Bronchial epithelial cell (primary cell): ENCODE results near the gene NUDT9. TPM values are rescaled to one million over a fixed set of nuclear protein-coding genes. Genes with fewer than 3 reads are reported as not detected.
A peak's percentile ranks its signal among the peaks of the same experiment; 100 is the strongest.
"Not testable (repeated sequence)": the region's sequence is repeated elsewhere in the genome, so short reads cannot be mapped to it uniquely, and the experiment has no call there.

Experiments used
- DNase-seq: peaks from one replicate; pipeline ENCODE4 v3.0.0-alpha.2; 2010; ENCODE audit warnings: low read depth
- FAIRE-seq: peaks from 2 replicates; lab custom pipeline; 2011; peaks lifted over from hg19 to GRCh38; lab: Jason Lieb, UNC
- H3K27me3 ChIP-seq: 2 replicates; pipeline ENCODE4 v1.5.1; 2011; ENCODE audit warnings: low read length; ENCODE audit not compliant: control insufficient read depth, insufficient read depth
- H3K36me3 ChIP-seq: 2 replicates; pipeline ENCODE4 v1.5.1; 2011; ENCODE audit warnings: low read length; ENCODE audit not compliant: control insufficient read depth, insufficient read depth
- H3K4me3 ChIP-seq: 2 replicates; pipeline ENCODE4 v1.5.1; 2011; ENCODE audit warnings: mild to moderate bottlenecking, low read depth, low read length, control low read depth
- total RNA-seq: library from RNA; depleted of rRNA; stranded (reverse); fragments of >200 nt; gene quantifications from 2 replicates; pipeline ENCODE4 v1.2.1, GENCODE V29; 2014
- TF ChIP-seq, protein P1 (sequence below): IDR thresholded peaks from 2 replicates; pipeline ENCODE4 v1.5.1; 2011; ENCODE audit warnings: mild to moderate bottlenecking, moderate library complexity, low read length, control low read depth, inconsistent platforms; ENCODE audit not compliant: insufficient read depth, severe bottlenecking

NUDT9 gene
- total RNA-seq, 1 donor from 2014 or later, result 19.0 TPM

DNA sequence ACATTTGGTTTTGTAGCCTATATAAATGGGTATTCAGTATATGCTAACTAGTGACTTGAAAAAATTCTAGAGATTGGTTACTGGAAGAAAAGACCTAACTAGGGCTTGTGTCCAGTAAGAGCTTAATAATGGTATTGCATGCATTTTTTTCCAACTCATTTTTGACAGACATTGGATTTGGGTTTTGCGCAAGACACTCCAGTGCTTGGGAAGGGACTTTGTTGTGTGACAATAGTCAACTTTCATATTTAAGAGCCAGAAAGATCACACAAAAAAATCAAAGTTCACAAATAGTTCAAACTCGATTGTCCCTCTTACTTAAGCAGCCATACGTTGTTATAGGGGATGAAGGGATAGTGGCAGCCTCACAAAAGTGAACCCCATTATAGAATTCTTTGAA lies 30.2 kb upstream of the NUDT9 start:
- TF ChIP-seq, protein P1, sequence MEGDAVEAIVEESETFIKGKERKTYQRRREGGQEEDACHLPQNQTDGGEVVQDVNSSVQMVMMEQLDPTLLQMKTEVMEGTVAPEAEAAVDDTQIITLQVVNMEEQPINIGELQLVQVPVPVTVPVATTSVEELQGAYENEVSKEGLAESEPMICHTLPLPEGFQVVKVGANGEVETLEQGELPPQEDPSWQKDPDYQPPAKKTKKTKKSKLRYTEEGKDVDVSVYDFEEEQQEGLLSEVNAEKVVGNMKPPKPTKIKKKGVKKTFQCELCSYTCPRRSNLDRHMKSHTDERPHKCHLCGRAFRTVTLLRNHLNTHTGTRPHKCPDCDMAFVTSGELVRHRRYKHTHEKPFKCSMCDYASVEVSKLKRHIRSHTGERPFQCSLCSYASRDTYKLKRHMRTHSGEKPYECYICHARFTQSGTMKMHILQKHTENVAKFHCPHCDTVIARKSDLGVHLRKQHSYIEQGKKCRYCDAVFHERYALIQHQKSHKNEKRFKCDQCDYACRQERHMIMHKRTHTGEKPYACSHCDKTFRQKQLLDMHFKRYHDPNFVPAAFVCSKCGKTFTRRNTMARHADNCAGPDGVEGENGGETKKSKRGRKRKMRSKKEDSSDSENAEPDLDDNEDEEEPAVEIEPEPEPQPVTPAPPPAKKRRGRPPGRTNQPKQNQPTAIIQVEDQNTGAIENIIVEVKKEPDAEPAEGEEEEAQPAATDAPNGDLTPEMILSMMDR, result no peak
- Histone ChIP-seq H3K36me3 (no peaks in the 10 kb centered on the region), H3K27me3 (no peaks in the 10 kb centered on the region), H3K4me3 (no peak overlapping the region)
- DNase-seq (no peak), FAIRE-seq (no peak)

DNA sequence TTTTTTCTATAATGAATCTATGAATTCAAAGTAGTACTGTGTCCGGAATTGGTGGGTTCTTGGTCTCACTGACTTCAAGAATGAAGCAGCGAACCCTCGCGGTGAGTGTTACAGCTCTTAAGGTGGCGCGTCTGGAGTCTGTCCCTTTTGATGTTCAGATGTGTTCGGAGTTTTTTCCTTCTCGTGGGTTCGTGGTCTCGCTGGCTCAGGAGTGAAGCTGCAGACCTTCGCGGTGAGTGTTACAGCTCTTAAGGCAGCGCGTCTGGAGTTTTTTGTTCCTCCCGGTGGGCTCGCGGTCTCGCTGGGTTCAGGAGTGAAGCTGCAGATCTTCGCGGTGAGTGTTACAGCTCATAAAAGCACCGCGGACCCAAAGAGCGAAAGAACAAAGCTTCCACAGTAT lies 27.3 kb upstream of the NUDT9 start:
- FAIRE-seq, H3K4me3 ChIP-seq, DNase-seq, H3K36me3 ChIP-seq, H3K27me3 ChIP-seq: not testable (repeated sequence)

DNA sequence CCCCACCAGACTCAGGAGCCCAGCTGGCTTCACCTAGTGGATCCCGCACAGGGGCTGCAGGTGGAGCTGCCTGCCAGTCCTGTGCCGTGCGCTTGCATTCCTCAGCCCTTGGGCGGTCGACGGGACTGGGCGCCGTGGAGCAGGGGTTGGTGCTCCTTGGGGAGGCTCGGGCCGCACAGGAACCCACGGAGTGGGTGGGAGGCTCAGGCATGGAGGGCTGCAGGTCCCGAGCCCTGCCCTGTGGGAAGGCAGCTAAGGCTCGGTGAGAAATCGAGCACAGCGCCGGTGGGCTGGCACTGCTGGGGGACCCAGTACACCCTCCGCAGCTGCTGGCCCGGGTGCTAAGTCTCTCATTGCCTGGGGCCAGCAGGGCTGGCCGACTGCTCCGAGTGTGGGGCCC lies 26.5 kb upstream of the NUDT9 start:
- not testable (repeated sequence) for H3K27me3 ChIP-seq, H3K4me3 ChIP-seq, H3K36me3 ChIP-seq, DNase-seq, FAIRE-seq

DNA sequence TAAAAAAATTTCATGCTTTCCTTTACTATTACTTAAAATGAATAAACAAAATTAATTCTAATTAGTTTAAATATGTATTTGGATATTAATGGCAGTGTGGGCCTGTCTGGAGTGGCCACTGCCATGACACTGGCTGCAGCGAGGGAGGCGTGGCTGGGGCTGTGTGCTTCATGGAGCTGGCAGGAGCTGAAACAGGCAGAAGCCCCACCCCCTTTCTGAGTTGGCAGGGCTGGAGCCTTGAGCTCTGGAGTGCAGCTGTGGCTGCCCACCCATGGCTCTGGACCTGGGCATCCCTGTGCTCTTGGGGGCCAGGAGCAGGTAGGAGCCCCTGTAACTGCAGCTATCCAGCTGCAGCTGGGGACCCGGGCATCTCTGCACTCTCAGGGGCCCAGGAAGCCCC lies 23.2 kb upstream of the NUDT9 start:
- no peaks in the 10 kb centered on the region for H3K36me3 ChIP-seq
- no peak for FAIRE-seq
- DNase-seq, result no peak
- TF ChIP-seq, protein P1, result no peak
- H3K27me3 ChIP-seq, result no peaks in the 10 kb centered on the region
- no peak overlapping the region for H3K4me3 ChIP-seq

DNA sequence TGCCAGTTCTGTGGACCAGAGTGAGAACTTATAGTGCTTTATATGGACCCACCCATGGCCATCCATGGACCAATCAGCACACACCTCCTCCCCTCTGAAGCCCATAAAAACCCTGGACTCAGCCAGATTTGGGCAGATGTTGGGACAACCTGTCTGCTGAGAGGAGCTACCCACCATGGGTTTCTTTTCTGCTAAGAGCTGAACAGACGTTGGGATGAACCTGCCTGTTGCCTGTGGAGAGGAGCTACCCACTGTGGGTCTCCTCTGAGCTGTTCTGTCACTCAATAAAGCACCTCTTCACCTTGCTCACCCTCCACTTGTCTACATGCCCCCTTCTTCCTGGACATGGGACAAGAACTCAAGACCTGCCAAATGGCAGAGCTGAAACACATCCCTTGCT lies 22.4 kb upstream of the NUDT9 start:
- FAIRE-seq (no peak), DNase-seq (no peak)
- Histone ChIP-seq H3K27me3 (no peaks in the 10 kb centered on the region), H3K4me3 (no peak overlapping the region), H3K36me3 (no peaks in the 10 kb centered on the region)
- TF ChIP-seq, protein P1, result no peak

DNA sequence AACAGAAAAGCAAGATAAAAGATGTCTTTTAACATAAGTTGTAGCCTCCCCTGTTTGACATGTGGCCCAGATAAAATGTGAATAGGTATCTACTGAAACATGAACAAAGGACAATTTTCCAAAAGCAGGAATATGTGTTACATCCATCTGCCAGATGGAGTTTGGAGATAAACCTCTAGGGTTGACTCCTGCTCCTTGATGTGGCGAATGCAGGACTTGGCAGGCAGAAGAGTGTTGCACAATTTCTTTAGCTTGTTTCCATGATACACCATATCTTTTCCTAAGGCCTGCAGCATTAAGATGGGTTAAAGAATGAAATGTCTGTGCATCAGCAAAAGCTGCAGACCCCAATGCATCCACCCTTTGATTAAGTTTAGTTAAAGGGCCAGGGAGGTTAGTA lies 18.6 kb upstream of the NUDT9 start:
- not testable (repeated sequence) for FAIRE-seq, H3K36me3 ChIP-seq, H3K4me3 ChIP-seq, H3K27me3 ChIP-seq
- DNase-seq, result peak; percentile 24

DNA sequence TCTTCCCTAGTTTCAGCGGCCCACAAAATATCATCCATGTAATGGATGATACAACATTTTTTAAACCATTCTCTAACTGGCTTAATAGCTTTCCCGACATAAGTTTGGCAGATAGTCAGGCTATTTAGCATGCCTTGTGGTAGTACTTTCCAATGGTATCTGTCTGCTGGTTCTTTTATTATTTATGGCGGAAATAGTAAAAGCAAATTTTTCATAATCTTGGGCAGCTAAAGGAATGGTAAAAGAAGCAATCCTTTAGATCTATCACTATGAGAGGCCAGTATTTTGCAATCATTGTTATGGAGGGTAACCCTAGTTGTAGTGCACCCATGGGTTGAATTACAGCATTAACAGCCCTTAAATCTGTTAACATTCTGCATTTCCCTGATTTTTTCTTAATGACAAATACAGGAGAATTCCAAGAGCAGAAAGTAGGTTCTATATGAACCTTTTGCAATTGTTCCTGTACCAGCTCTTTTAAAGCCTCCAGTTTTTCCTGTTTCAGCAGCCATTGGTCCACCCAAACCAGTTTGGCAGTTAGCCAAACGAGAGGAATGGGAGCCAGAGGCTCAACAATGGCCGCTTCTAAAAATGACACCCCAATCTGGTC lies 17.1 kb upstream of the NUDT9 start:
- DNase-seq, result no peak
- no peaks in the 10 kb centered on the region for H3K36me3 ChIP-seq
- no peak overlapping the region for H3K4me3 ChIP-seq
- no peaks in the 10 kb centered on the region for H3K27me3 ChIP-seq
- TF ChIP-seq, protein P1, result no peak
- FAIRE-seq, result no peak
